HG03432 (cell line): ENCODE results near the gene HUNK.

Experiments used
- ATAC-seq: cut with Tn5 transposase; IDR thresholded peaks from one replicate; pipeline ENCODE4 v1.9.1; 2021; ENCODE audit warnings: mild to moderate bottlenecking, moderate library complexity; ENCODE audit not compliant: unreplicated experiment

Gene HUNK

GRCh38 chr21:31917108-31917507 lies 44.3 kb downstream of the HUNK start:
- no peak for ATAC-seq

DNA sequence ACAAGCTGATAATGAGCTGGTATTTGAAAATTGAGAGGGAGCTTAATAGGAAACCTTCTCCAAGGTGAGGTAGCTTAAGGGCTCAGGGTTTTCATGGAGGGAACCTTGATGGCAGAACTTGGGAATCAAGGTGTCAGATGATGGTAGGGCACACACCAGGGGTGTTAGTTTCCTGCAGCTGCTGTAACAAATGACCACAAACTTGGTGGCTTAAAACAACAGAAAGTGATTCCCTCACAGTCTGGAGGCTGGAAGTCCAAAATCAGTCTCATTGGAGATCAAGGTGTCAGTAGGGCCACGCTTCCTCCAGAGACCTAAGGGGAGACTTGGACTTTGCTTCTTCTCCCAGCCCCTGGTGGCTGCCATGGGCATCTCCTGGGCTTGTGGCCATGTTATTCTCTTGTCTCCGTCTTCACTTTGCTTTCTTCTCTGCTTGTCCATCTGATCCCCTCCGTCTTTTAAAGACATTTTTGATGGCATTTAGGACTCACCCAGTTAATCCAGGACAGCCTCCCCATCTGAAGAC lies 45.5 kb downstream of the HUNK start:
- no peak for ATAC-seq

DNA sequence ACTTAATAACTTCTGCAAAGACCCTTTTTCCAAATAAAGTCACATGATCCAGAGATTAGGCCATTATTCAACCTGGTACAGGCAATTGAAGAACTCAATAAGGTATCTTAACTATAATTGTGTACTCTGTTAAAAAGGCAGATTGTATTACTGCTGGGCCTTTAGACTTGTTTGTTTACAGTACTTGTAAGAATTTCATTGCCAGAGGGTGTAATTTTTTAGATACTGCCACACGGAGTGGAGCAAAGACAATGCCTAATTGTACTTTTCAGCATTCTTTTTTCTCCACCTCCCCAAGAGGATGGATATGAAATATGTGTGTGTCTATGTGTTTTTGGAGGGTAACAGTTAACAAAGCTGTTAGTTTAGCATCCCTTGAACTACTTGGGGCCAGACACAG lies 47.5 kb downstream of the HUNK start:
- ATAC-seq: no peak

GRCh38 chr21:31921079-31921478 lies 48.3 kb downstream of the HUNK start:
- no peak for ATAC-seq

GRCh38 chr21:31922881-31923280 lies 50.1 kb downstream of the HUNK start:
- ATAC-seq: no peak

- no peak for ATAC-seq
These were observed 50.9 kb downstream of the HUNK start for GRCh38 chr21:31923756-31924155.

- ATAC-seq: no peak
These were observed 51.7 kb downstream of the HUNK start for GRCh38 chr21:31924548-31924947.

DNA sequence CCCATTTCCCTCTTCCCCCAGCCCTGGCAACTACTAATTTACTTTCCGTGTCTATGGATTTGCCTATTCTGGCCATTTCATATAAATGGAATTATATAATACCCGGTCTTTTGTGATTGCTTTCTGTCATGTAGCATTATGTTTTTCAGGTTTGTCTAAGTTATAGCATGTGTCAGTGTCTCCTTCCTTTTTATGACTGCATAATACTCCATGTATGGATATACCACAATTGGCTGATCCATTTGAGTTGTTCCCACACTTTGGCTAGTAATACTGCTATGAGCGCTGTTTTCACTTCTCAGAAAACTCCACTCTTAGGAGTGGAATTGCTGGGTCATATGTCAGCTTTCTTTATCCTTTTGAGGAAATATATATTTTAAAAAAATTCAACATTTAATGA lies 53.7 kb downstream of the HUNK start:
- no peak for ATAC-seq

DNA sequence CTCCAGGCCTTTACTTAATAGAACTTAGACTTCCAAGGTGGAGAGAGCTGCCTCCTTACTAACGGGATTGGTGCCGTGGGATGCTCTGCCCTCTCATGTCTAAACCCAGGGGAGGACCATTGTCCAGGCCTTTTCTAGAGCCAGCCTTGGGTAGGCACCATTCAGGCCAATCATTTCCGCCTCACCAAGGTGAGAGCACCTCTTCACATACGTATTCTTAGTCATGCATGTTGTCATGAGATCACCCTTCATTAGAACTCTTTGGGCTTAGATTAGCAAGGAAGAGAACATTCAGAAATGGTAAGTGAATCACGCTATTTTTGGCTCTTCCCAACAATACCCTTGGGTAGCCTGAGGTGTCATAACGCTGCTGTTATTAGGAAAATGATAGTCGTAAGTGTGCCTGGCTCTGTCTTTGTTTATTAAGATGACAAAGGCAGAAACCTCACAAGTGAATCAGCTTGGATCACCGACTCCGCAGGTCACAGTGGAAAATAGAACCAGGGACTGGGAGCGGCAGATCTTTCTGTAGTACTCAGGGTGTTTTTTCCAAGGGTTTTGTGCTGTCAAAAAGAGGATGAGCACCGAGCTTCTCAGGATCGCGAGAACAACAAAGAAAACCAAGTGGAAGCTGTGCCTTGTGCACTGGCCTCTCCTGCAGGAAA lies 55.0 kb downstream of the HUNK start:
- ATAC-seq: no peak

DNA sequence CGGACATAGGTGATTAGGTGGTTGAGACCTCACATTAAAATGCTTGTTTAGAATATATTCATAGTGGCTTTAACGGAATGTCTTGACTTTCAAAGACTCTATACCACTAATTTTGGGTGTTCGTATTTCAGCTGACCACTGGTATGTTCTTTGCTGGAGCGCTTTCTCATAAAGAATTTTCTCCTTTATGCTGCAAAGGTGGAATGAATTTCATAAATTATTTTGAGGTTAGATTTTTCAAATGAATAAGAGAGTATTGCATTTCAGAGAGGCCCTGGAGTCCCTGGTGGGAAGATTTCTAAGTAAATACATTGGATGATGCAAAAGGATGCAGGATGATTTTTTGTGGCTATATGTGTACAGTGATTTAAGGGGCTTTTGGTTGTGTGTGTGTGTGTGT lies 55.8 kb downstream of the HUNK start:
- ATAC-seq: no peak

DNA sequence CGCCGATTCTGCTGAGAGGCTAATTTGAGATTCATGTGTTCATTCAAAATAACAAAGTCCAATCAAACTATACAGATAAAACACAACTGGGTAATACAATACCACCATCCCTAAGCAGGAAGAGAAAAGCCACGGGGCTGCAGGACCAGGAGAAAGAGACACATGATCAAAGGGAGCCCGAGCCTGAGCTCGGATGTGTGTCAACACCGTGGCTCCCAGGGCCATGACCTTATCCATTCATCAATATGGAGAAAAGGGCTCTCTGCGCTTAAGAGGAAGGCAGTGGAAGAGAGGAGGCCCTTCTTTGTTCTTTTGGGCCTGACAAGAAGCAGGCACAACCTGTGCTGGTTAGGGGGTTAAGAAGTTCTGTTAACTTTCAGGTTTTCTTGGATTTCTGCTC lies 56.7 kb downstream of the HUNK start:
- no peak for ATAC-seq

- ATAC-seq: no peak
These were observed 57.2 kb downstream of the HUNK start for GRCh38 chr21:31930001-31930400.

DNA sequence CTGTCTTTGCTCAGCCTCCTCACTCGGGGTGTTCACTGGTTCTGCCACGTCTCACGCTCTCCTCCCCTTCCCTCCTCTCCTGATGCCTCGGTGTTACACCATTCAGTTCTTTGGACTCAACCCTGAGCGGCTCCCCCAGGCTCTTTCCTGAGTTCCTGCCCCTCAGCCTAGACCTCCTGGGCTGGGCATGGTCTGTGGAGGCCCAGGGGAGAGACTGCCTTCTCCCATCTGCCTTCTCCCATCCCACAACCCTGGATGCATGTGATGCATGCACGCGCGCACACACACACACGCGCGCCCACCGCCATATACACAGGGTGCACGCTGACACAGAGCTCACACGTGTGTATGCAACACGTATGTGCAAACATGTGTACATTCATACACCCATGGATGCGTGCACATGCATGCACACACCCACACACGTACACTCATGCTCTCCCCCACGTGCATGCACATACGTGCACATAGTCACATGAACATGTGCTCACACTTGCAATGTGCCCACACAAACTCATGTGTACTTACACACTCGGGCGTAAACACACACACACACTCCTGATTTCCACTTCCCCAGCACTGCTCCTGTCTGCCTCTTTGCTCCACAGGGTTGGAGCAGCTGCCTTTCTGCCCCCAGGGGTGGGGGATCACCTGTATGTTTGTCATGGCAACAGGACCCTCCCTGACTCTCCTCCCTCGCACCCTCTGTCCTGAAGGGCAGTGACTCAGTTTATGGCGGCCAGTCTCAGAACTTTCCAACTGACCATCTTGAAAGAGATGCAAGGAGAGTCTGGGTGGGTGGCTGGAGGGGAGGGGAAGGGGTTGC lies 59.0 kb downstream of the HUNK start:
- ATAC-seq: no peak

DNA sequence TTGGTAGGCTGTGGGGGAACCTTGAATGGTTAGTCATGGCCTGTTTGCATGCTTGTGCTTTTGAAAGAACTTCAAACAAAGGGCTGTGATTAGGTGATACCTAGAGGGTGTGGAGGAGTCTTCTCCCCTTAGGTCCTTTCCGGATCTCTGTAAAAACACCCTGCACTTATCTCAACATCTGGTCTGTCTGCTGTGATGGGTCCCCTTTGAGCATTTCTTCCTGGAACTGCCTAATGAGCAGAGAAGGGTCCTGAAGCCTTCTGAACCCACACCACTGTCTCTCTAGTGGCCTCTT lies 59.6 kb downstream of the HUNK start:
- no peak for ATAC-seq

- no peak for ATAC-seq
These were observed 64.5 kb downstream of the HUNK start for GRCh38 chr21:31937303-31937702.

GRCh38 chr21:31938330-31939301 lies 65.8 kb downstream of the HUNK start:
- no peak for ATAC-seq

- no peak for ATAC-seq
These were observed 68.9 kb downstream of the HUNK start for GRCh38 chr21:31941694-31942093.

GRCh38 chr21:31943561-31943960 lies 70.7 kb downstream of the HUNK start:
- no peak for ATAC-seq

- no peak for ATAC-seq
These were observed 72.3 kb downstream of the HUNK start for GRCh38 chr21:31945141-31945540.

DNA sequence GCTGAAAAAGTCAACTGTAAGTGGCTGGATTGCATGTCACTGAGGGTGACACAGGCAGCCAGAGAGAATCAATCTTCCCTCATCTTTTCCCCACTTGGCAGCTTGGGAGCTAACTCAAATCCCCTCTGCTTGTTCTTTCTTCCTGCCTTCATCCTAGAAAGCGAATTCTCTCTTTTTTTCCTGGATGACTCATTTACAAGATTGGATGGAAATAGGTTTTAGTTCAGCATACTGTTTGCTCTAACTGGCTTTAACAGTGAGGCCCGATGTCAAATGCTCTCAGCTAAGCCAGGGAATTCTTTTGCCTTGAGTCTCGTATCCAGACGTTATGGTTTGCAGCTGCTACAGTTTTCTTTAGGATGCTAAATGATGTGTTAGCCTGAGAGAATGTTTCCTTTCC lies 72.7 kb downstream of the HUNK start:
- no peak for ATAC-seq

DNA sequence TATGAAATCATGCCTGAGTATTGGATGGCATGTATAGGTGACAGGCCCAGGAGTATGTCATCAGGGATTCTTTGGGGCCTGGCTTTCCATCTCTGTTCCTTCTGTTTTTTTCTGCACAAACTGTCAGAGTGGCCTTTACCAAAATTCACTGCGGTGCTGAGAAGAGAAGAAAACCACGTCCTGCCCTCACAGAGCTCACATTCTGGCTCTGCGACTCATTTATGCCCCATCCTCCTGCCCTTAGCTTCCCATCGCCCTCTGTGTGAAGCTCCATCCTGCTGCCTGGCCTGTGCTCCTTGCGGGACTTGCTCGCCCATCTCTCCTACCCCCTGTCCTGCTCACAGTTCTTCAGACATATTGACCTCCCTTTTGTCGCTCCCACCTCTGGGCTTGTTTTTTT lies 73.4 kb downstream of the HUNK start:
- ATAC-seq: no peak
